OCI-LY1 (cell line): ENCODE results near the gene CDH13.

Experiments
- H2AFZ ChIP-seq: fragments of 200-600 bp; sonication (generic), shearing (Covaris generic); 2 replicates; pipeline ENCODE4 v1.6.0; 2014; ENCODE audit warnings: antibody characterized with exemption, mild to moderate bottlenecking, low read length
- H3F3A ChIP-seq: fragments of 200-600 bp; sonication (generic), shearing (Covaris generic); 2 replicates; pipeline ENCODE4 v1.6.0; 2014; ENCODE audit warnings: mild to moderate bottlenecking, antibody characterized with exemption, low read length, moderate library complexity; ENCODE audit not compliant: insufficient read depth
- H3K27ac ChIP-seq: fragments of 200-600 bp; sonication (generic); 2 replicates; pipeline ENCODE4 v1.5.1; 2014; ENCODE audit warnings: low read length, mixed run types, mild to moderate bottlenecking, low read depth; ENCODE audit not compliant: poor library complexity, severe bottlenecking
- H3K27me3 ChIP-seq: fragments of 200-600 bp; sonication (generic); 2 replicates; pipeline ENCODE4 v1.6.0; 2014; ENCODE audit warnings: antibody characterized with exemption, mild to moderate bottlenecking, low read length, moderate library complexity; ENCODE audit not compliant: insufficient read depth
- H3K36me3 ChIP-seq: fragments of 200-600 bp; sonication (generic); 2 replicates; pipeline ENCODE4 v1.6.1; 2014; ENCODE audit warnings: mild to moderate bottlenecking, antibody characterized with exemption, low read length, moderate library complexity, mixed read lengths; ENCODE audit not compliant: insufficient read depth
- H3K4me1 ChIP-seq: fragments of 200-600 bp; sonication (generic); 2 replicates; pipeline ENCODE4 v1.5.1; 2014; ENCODE audit warnings: mild to moderate bottlenecking, low read length, moderate library complexity; ENCODE audit not compliant: insufficient read depth, severe bottlenecking
- H3K4me2 ChIP-seq: fragments of 200-600 bp; sonication (generic), shearing (Covaris generic); 2 replicates; pipeline ENCODE4 v1.6.1; 2014; ENCODE audit warnings: low read length
- H3K4me3 ChIP-seq: fragments of 200-600 bp; sonication (generic); 2 replicates; pipeline ENCODE4 v1.5.1; 2014; ENCODE audit warnings: low read length, low read depth, mild to moderate bottlenecking, mixed read lengths; ENCODE audit not compliant: poor library complexity, severe bottlenecking
- H3K79me2 ChIP-seq: fragments of 200-600 bp; shearing (Covaris generic); 2 replicates; pipeline ENCODE4 v1.6.1; 2016; ENCODE audit warnings: mixed run types, low read length, mixed read lengths; ENCODE audit not compliant: insufficient read depth
- H3K9ac ChIP-seq: fragments of 200-600 bp; sonication (generic), shearing (Covaris generic); 2 replicates; pipeline ENCODE4 v1.6.1; 2014; ENCODE audit warnings: mild to moderate bottlenecking, low read length, mixed read lengths
- H3K9me2 ChIP-seq: fragments of 200-600 bp; sonication (generic), shearing (Covaris generic); 2 replicates; pipeline ENCODE4 v1.6.1; 2014; ENCODE audit warnings: low read depth, mild to moderate bottlenecking, low read length, mixed read lengths
- H3K9me3 ChIP-seq: fragments of 200-600 bp; shearing (Covaris generic); 2 replicates; pipeline ENCODE4 v1.6.1; 2014; ENCODE audit warnings: low read length, mixed read lengths
- H4K20me1 ChIP-seq: fragments of 200-600 bp; sonication (generic), shearing (Covaris generic); 2 replicates; pipeline ENCODE4 v1.6.0; 2016; ENCODE audit warnings: mild to moderate bottlenecking, low read length; ENCODE audit not compliant: insufficient read depth
- CTCF ChIP-seq: fragments of 200-600 bp; sonication (generic), shearing (Covaris generic); IDR thresholded peaks from 2 replicates; pipeline ENCODE4 v1.5.1; 2017; ENCODE audit warnings: mild to moderate bottlenecking, antibody characterized with exemption, low read length, moderate library complexity, mixed read lengths
- EZH2 ChIP-seq: fragments of 200-600 bp; sonication (generic), shearing (Covaris generic); IDR thresholded peaks from 2 replicates; pipeline ENCODE4 v1.8.0; 2017; ENCODE audit warnings: borderline replicate concordance, mixed run types, mild to moderate bottlenecking, antibody characterized with exemption, low read length, moderate library complexity, mixed read lengths

CDH13 gene

GRCh38 chr16:83794860-83795554 lies 1168.2 kb downstream of the CDH13 start:
- no peaks in the 10 kb centered on the region for H3F3A ChIP-seq
- no peak overlapping the region for H3K4me2 ChIP-seq
- H3K27me3 ChIP-seq, result 0 out of 2 replicates have a peak, but pooled peaks cover 6% of the 10 kb centered on the region
- no peaks in the 10 kb centered on the region for H4K20me1 ChIP-seq
- H3K4me1 ChIP-seq, result no peaks in the 10 kb centered on the region
- no peaks in the 10 kb centered on the region for H3K79me2 ChIP-seq
- H3K36me3 ChIP-seq, result no peaks in the 10 kb centered on the region
- H3K9me3 ChIP-seq, result no peaks in the 10 kb centered on the region
- TF ChIP-seq EZH2 (no peak), CTCF (no peak)
- H2AFZ ChIP-seq, result no peak overlapping the region
- H3K9ac ChIP-seq, result no peak overlapping the region
- H3K9me2 ChIP-seq, result no peaks in the 10 kb centered on the region
- no peak overlapping the region for H3K4me3 ChIP-seq
- H3K27ac ChIP-seq, result no peak overlapping the region

DNA sequence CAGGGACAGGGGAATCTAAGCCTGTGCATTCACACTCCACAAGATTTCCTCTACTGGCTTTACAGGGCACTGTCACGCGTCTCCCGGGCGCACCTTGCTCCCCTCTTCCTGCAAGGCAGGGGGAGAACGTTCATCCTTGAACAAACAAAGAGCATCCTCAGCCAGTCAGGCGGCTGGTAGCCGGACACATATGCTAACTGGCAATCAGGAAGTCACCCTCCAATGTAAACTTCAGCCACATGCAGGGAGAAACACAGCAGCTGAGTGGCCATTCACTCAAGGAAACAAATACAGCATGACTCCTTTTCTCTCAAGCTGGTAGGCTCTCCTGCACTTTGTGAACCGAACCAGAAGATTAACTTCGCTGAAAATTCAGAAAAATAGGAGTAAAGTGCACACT lies 1170.2 kb downstream of the CDH13 start:
- no peak overlapping the region for H3K9ac ChIP-seq
- H3K27ac ChIP-seq, result no peak overlapping the region
- no peaks in the 10 kb centered on the region for H3K79me2 ChIP-seq
- no peaks in the 10 kb centered on the region for H4K20me1 ChIP-seq
- TF ChIP-seq EZH2 (no peak), CTCF (no peak)
- no peaks in the 10 kb centered on the region for H3K9me2 ChIP-seq
- no peak overlapping the region for H3K4me3 ChIP-seq
- no peaks in the 10 kb centered on the region for H3K4me1 ChIP-seq
- no peak overlapping the region for H2AFZ ChIP-seq
- no peak overlapping the region for H3K4me2 ChIP-seq
- no peaks in the 10 kb centered on the region for H3K9me3 ChIP-seq
- H3K36me3 ChIP-seq, result no peaks in the 10 kb centered on the region
- no peaks in the 10 kb centered on the region for H3F3A ChIP-seq
- H3K27me3 ChIP-seq, result 0 out of 2 replicates have a peak, but pooled peaks cover 6% of the 10 kb centered on the region

DNA sequence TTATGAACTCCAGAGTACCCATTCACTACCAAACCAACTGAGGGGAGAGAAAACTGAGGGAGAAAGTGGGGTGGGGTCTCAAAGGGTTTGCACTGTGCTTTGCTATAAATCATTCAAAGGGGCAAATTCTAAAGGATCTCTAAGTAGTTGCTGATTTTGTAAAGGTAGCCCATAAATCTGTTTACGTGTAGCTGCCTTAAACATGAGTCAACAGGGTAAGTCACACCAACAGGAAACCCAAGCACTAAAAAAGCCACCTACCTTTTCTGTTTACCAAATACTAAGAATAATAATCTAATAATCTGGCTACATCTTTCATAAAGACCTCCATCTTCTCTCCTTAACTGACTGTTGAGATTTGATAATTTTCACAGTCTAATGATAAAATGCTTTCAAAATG lies 1172.6 kb downstream of the CDH13 start:
- Histone ChIP-seq H3F3A (no peaks in the 10 kb centered on the region), H3K4me1 (no peaks in the 10 kb centered on the region), H3K9me3 (no peaks in the 10 kb centered on the region), H3K27me3 (0 out of 2 replicates have a peak, but pooled peaks cover 6% of the 10 kb centered on the region), H3K9ac (no peak overlapping the region), H3K9me2 (no peaks in the 10 kb centered on the region), H3K4me3 (no peak overlapping the region), H2AFZ (no peak overlapping the region), H4K20me1 (no peaks in the 10 kb centered on the region), H3K27ac (no peak overlapping the region), H3K79me2 (no peaks in the 10 kb centered on the region), H3K4me2 (no peak overlapping the region), H3K36me3 (no peaks in the 10 kb centered on the region)
- TF ChIP-seq EZH2 (no peak), CTCF (no peak)
